GM18951 (cell line): ENCODE results near the gene COPS9.

ENCODE experiments used
- POLR2A ChIP-seq: IDR thresholded peaks from 4 replicates; pipeline ENCODE4 v1.6.1; 2011; ENCODE audit warnings: mild to moderate bottlenecking; ENCODE audit not compliant: insufficient read length, insufficient read depth; ENCODE audit errors: extremely low read depth
- in situ Hi-C: fragments of 300-500 bp; cut with MboI; formaldehyde crosslinking; loops from one replicate; pipeline ENCODE4 v1.12.0; 2022; ENCODE audit warnings: low sequenced_read_pairs, mixed read lengths, inconsistent platforms; ENCODE audit not compliant: unreplicated experiment

Gene COPS9

GRCh38 chr2:240147911-240148587, 11.9 kb upstream of the COPS9 start:
- TF ChIP-seq POLR2A = no peak
- in situ Hi-C loops = loop anchor here (10.0 kb wide), 1 partner anchor 73 kb away; no protein-coding TSS in a partner anchor

GRCh38 chr2:240147382-240147781, 11.3 kb upstream of the COPS9 start:
- in situ Hi-C loops = loop anchor here (10.0 kb wide), 1 partner anchor 73 kb away; no protein-coding TSS in a partner anchor
- no peak for TF ChIP-seq POLR2A

- no peak for TF ChIP-seq POLR2A
- in situ Hi-C loops = loop anchor here (10.0 kb wide), 1 partner anchor 72 kb away; no protein-coding TSS in a partner anchor
These were observed 10.6 kb upstream of the COPS9 start for GRCh38 chr2:240146627-240147278.

- in situ Hi-C loops = loop anchor here (10.0 kb wide), 1 partner anchor 71 kb away; no protein-coding TSS in a partner anchor
- TF ChIP-seq POLR2A = no peak
These were observed 10.0 kb upstream of the COPS9 start for GRCh38 chr2:240146141-240146561.

GRCh38 chr2:240145461-240145860, 9.4 kb upstream of the COPS9 start:
- no peak for TF ChIP-seq POLR2A
- in situ Hi-C loops = loop anchor here (10.0 kb wide), 1 partner anchor 71 kb away; no protein-coding TSS in a partner anchor

- in situ Hi-C loops = loop anchor here (10.0 kb wide), 1 partner anchor 70 kb away; no protein-coding TSS in a partner anchor
- TF ChIP-seq POLR2A = no peak
These were observed 8.7 kb upstream of the COPS9 start for GRCh38 chr2:240144649-240145261.

GRCh38 chr2:240143801-240144648, 7.9 kb upstream of the COPS9 start:
- in situ Hi-C loops = loop anchor here (10.0 kb wide), 1 partner anchor 69 kb away; no protein-coding TSS in a partner anchor

GRCh38 chr2:240143276-240143675, 7.2 kb upstream of the COPS9 start:
- in situ Hi-C loops = loop anchor here (10.0 kb wide), 1 partner anchor 68 kb away; no protein-coding TSS in a partner anchor
- no peak for TF ChIP-seq POLR2A

More at GRCh38 chr2:240143801-240144648, 7.9 kb upstream of the COPS9 start:
- TF ChIP-seq POLR2A = no peak

- TF ChIP-seq POLR2A = no peak
- in situ Hi-C loops = loop anchor here (10.0 kb wide), 1 partner anchor 68 kb away; no protein-coding TSS in a partner anchor
These were observed 6.8 kb upstream of the COPS9 start for GRCh38 chr2:240142859-240143258.

GRCh38 chr2:240142256-240142775, 6.2 kb upstream of the COPS9 start:
- TF ChIP-seq POLR2A = no peak
- in situ Hi-C loops = loop anchor here (10.0 kb wide), 1 partner anchor 68 kb away; no protein-coding TSS in a partner anchor

- in situ Hi-C loops = loop anchor here (10.0 kb wide), 1 partner anchor 67 kb away; no protein-coding TSS in a partner anchor
- TF ChIP-seq POLR2A = no peak
These were observed 5.6 kb upstream of the COPS9 start for GRCh38 chr2:240141736-240142135.

- in situ Hi-C loops = loop anchor here (10.0 kb wide), 1 partner anchor 66 kb away; no protein-coding TSS in a partner anchor
- TF ChIP-seq POLR2A = no peak
These were observed 4.8 kb upstream of the COPS9 start for GRCh38 chr2:240140920-240141319.
